RWPE2 (cell line): Measurements from ENCODE around the gene SRMS.
"Not testable (repeated sequence)": the region's sequence is repeated elsewhere in the genome, so short reads cannot be mapped to it uniquely, and the experiment has no call there.

Experiments used
- ATAC-seq: fragments of 200-7000 bp; cut with Tn5 transposase; 3 replicates; pipeline ENCODE4 v1.9.1; 2021; ENCODE audit warnings: low read depth
- DNase-seq: peaks from one replicate; pipeline ENCODE4 v3.0.0-alpha.2; 2020; ENCODE audit warnings: low spot score
- H3K27ac ChIP-seq: fragments of 450-650 bp; 2 replicates; pipeline ENCODE4 v1.5.1; 2017; ENCODE audit warnings: mild to moderate bottlenecking; ENCODE audit not compliant: poor library complexity, severe bottlenecking
- H3K27me3 ChIP-seq: fragments of 250-450 bp; sonication (Bioruptor Pico); 2 replicates; pipeline ENCODE4 v1.5.1; 2021; ENCODE audit warnings: mild to moderate bottlenecking, moderate library complexity; ENCODE audit not compliant: insufficient read depth, poor library complexity, severe bottlenecking
- H3K36me3 ChIP-seq: fragments of 250-450 bp; sonication (Bioruptor Pico); 2 replicates; pipeline ENCODE4 v1.5.1; 2020; ENCODE audit warnings: low read depth, mild to moderate bottlenecking, moderate library complexity
- H3K4me1 ChIP-seq: fragments of 250-450 bp; sonication (Bioruptor Pico); 2 replicates; pipeline ENCODE4 v1.5.1; 2021; ENCODE audit warnings: mild to moderate bottlenecking, moderate library complexity; ENCODE audit not compliant: insufficient read depth, poor library complexity, severe bottlenecking
- H3K4me3 ChIP-seq: fragments of 250-450 bp; sonication (Bioruptor Pico); 2 replicates; pipeline ENCODE4 v1.5.1; 2021; ENCODE audit warnings: mild to moderate bottlenecking, moderate library complexity; ENCODE audit not compliant: severe bottlenecking
- H3K9me3 ChIP-seq: fragments of 250-450 bp; sonication (Bioruptor Pico); 2 replicates; pipeline ENCODE4 v1.5.1; 2021; ENCODE audit warnings: mild to moderate bottlenecking, moderate library complexity; ENCODE audit not compliant: severe bottlenecking
- TF ChIP-seq, protein P1 (sequence below): fragments of 450-650 bp; IDR thresholded peaks from one replicate; pipeline ENCODE4 v1.5.1; 2017; ENCODE audit warnings: mild to moderate bottlenecking, moderate library complexity; ENCODE audit not compliant: poor library complexity, severe bottlenecking

Gene SRMS

DNA sequence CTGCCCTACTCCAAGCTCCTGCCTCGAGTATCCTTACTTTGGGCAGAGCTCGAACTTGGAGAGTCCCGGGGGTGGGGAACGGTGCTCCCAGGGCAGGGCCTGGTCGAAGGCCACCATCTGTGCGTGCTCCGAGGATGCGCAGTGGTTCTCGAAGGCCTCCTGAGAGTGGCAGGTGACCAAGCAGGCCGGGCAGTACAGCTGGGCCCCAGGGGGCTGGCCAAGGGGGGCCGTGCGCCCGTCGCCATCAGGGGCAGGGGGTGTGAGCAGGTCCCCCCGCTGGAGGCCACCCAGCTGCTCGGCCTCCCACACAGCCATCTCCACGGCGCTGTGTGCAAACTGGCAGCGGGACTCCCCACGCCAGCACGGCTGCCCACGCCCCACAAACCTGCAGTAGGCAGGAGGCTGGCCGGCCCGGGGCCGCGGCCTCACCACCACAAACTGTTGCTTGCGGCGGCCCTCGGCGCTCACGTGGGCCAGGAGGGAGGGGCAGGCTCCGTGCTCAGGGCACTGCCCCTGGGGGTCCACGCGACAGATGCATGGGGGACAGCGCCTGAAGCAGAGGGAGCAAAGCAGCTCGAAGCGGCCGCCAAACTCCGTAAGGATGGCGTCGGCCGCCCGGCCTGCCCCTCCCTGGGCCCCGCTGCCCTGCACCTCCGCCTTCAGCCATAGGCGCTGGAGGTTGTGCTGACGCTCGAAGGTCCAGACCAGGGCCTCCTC, 24.7 kb upstream of the SRMS start:
- H3K4me3 ChIP-seq, result no peak overlapping the region
- DNase-seq (peak; percentile 83), ATAC-seq (no peak)
- TF ChIP-seq, protein P1, sequence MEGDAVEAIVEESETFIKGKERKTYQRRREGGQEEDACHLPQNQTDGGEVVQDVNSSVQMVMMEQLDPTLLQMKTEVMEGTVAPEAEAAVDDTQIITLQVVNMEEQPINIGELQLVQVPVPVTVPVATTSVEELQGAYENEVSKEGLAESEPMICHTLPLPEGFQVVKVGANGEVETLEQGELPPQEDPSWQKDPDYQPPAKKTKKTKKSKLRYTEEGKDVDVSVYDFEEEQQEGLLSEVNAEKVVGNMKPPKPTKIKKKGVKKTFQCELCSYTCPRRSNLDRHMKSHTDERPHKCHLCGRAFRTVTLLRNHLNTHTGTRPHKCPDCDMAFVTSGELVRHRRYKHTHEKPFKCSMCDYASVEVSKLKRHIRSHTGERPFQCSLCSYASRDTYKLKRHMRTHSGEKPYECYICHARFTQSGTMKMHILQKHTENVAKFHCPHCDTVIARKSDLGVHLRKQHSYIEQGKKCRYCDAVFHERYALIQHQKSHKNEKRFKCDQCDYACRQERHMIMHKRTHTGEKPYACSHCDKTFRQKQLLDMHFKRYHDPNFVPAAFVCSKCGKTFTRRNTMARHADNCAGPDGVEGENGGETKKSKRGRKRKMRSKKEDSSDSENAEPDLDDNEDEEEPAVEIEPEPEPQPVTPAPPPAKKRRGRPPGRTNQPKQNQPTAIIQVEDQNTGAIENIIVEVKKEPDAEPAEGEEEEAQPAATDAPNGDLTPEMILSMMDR, result no peak
- H3K27ac ChIP-seq, result no peak overlapping the region
- no peaks in the 10 kb centered on the region for H3K27me3 ChIP-seq
- no peaks in the 10 kb centered on the region for H3K9me3 ChIP-seq
- peaks cover 20% of the 10 kb centered on the region for H3K36me3 ChIP-seq
- H3K4me1 ChIP-seq, result peaks cover 4% of the 10 kb centered on the region

- not testable (repeated sequence) for H3K9me3 ChIP-seq, DNase-seq, ATAC-seq, H3K4me1 ChIP-seq, H3K27ac ChIP-seq, H3K27me3 ChIP-seq, H3K4me3 ChIP-seq
- peaks cover 27% of the 10 kb centered on the region for H3K36me3 ChIP-seq
These were observed 23.5 kb upstream of the SRMS start for GRCh38 chr20:63571087-63571478.

GRCh38 chr20:63570281-63571086, 22.9 kb upstream of the SRMS start:
- no peak for ATAC-seq
- H3K27me3 ChIP-seq, result no peaks in the 10 kb centered on the region
- peak; percentile 83 for DNase-seq
- no peaks in the 10 kb centered on the region for H3K9me3 ChIP-seq
- no peak overlapping the region for H3K4me3 ChIP-seq
- H3K27ac ChIP-seq, result no peak overlapping the region
- TF ChIP-seq, protein P1, result no peak
- peaks cover 32% of the 10 kb centered on the region for H3K36me3 ChIP-seq
- H3K4me1 ChIP-seq, result peaks cover under 1% of the 10 kb centered on the region

DNA sequence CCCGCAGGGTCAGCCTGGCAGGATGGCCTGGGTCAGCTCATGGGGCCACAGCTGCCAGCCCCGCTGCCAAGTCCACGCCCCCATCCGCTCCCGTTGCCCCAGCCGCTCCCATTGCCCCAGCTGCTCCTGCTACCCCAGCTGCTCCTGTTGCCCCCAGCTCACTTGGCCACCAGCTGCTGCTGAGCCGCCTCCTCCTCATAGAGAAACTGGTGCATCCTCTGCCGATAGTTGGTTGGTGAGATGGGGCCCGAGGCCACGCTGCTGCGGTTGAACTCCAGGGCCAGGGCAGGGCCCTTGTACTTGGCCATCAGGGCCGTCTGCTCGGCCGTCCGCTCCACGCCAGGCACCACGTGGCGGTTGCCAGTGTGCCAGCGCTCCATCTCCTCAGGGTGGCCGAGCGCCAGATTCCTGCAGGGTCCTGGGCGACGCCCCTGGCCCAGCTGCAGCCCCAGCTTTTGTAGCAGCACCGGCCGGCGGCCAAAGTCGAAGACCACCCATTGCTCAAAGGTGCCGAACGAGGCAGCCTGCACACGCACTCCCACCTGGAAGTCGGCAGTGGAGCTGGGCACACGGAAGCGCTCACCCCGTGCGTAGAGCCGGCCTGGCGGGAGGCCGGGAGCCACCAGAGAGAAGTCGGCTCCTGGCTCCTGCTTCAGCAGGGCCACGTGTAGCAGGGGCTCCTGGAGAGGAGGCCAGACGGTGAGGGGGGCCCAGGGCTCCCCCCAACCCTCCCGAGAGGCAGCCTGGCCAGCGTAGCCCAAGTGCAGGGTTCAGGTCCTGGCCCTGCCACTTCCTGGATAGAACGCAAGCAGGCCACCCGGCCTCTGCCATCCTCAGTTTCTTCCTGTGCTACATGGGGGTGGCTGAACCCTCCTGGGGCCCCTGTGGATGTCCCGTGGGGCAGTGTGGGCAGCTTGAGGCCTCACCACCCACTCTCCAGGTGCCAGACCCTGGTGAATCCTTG, 21.7 kb upstream of the SRMS start:
- DNase-seq (peak; percentile 85), ATAC-seq (no peak)
- Histone ChIP-seq H3K27me3 (no peaks in the 10 kb centered on the region), H3K4me3 (no peak overlapping the region), H3K4me1 (no peaks in the 10 kb centered on the region), H3K9me3 (no peaks in the 10 kb centered on the region), H3K36me3 (peaks cover 32% of the 10 kb centered on the region), H3K27ac (no peak overlapping the region)
- TF ChIP-seq, protein P1, result no peak
